Measurements from ENCODE around the gene SPOCK1.

Gene SPOCK1

DNA sequence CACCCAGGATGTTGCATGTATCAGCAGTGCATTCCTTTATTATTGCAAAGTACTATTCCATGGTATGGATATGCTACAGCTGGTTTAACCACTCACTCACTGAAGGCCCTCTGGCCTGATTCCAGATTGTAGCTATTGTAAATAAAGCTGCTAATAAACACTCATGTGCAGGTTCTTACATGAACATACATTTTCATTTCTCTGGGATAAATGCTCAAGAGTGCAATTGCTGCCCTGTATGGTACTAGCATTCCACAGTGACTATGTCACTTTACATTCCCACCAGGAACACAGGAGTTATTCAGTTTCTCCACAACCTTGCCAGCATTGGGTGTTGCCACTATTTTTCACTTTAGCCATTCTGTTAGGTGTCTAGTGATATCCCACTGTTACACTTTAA is 267.6 kb downstream of the SPOCK1 start:
- no peak overlapping the region for H3K4me3 ChIP-seq (ENCODE audit: control insufficient read depth, low read depth, low read length)
- DNase-seq (ENCODE audit: low read depth): peak; percentile 27
- TF ChIP-seq, protein P1, sequence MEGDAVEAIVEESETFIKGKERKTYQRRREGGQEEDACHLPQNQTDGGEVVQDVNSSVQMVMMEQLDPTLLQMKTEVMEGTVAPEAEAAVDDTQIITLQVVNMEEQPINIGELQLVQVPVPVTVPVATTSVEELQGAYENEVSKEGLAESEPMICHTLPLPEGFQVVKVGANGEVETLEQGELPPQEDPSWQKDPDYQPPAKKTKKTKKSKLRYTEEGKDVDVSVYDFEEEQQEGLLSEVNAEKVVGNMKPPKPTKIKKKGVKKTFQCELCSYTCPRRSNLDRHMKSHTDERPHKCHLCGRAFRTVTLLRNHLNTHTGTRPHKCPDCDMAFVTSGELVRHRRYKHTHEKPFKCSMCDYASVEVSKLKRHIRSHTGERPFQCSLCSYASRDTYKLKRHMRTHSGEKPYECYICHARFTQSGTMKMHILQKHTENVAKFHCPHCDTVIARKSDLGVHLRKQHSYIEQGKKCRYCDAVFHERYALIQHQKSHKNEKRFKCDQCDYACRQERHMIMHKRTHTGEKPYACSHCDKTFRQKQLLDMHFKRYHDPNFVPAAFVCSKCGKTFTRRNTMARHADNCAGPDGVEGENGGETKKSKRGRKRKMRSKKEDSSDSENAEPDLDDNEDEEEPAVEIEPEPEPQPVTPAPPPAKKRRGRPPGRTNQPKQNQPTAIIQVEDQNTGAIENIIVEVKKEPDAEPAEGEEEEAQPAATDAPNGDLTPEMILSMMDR (conservative IDR thresholded peaks at IDR 0.05; ENCODE audit: control insufficient read depth, insufficient read depth, low read depth, low read length): no peak

DNA sequence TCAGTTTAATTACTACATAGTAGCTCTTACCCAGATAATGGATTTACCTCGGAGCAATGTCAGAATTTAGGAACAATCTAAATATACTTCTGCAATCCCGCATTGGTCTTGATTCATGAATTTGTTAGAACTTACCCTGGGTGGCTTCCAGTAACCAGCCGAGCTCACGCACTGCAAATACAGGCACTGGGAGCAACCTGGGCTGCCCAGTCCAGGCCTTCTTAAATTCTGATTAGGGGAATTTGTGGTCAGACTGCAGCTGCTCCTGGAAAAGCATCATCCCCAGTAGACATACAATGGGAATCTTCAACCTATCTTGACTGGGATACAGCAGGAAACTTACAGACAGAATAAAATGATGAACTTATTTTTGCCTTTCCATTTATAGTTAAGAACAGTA is 270.3 kb downstream of the SPOCK1 start:
- TF ChIP-seq, protein P1 (conservative IDR thresholded peaks at IDR 0.05; ENCODE audit: control insufficient read depth, insufficient read depth, low read depth, low read length): no peak
- no peak for DNase-seq (ENCODE audit: low read depth)
- no peak overlapping the region for H3K4me3 ChIP-seq (ENCODE audit: control insufficient read depth, low read depth, low read length)

DNA sequence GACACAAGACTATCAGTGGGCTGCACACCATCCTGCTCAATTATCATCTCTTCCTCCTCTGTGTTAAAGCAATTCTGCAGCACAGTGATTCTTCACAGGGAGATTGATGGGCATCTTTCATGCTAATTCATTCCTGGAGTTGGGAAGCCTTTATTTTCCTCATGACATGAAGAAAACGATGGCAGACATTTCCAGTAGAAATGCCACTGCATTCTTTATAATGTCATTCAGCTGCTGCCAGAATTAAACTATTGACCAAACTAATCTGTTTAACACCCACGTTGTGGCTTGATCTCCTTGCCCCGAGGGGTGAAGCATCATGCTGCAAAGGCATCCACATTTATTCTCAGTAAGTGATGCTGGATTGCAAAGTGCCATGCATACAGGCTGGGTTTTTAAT is 273.0 kb downstream of the SPOCK1 start:
- TF ChIP-seq, protein P1 (conservative IDR thresholded peaks at IDR 0.05; ENCODE audit: control insufficient read depth, insufficient read depth, low read depth, low read length): no peak
- no peak overlapping the region for H3K4me3 ChIP-seq (ENCODE audit: control insufficient read depth, low read depth, low read length)
- DNase-seq (ENCODE audit: low read depth): no peak

DNA sequence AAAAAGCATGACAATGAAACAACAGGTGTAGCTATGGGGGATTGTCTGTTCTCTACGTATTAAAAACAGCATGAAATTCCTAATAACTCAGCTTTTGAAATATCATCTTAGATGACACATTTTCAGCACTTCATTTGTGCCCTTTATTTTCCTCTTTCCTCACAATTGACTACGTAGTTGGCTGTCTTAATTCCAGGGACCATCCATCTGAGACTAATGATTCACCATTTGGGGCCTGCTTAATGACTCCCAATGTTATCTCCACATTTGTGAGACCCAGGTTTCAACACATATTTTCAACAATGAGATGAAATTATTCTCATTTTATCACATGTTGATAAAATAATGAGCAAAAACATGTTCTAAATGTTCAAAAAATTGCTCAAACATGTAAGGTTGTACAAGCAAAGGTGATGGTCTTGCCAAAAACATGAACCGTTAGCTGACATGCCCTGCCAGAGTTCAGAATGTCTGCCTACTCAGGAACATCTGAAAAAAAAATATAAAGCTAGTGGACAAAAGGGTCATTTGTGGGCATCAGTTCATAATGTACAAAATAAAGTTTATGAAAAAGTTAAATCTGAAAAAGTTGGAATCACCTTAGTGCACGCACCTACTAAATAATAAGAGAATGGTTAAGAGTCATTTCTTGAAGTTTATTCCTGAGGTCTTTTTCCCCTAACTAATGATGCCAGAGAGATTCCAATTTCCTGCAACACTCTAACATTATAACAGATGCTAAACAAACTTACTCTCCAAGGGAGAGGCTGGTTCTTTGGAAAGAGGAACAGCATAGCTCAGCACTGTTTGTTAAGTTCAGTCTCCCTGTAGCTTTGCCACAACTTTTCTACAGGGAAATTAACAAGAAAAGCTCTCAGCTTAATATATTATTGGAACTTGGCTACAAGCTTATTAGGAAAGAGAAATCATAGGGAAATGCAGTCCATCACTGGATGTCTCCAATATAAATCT is 275.5 kb downstream of the SPOCK1 start:
- TF ChIP-seq, protein P1 (conservative IDR thresholded peaks at IDR 0.05; ENCODE audit: control insufficient read depth, insufficient read depth, low read depth, low read length): no peak
- no peak for DNase-seq (ENCODE audit: low read depth)
- H3K4me3 ChIP-seq (ENCODE audit: control insufficient read depth, low read depth, low read length): no peak overlapping the region

DNA sequence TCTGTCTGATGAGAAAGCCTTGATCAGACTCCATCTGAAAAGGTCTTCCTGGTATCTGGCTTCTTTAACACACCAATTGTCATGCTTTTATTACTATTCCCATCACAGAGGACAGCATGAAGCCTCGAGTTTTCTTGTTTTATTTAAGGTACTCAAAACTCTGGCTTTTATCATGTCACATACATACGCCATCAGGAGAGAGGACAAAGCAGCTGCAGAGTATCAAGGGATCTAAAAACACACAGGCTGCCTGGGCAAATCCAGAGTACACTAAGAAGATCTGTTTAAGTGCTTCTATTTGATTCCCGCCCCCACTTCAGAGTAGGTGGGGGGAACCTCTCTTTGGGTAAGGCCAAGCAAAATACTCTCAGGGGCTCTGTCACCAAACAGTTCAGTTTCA is 277.2 kb downstream of the SPOCK1 start:
- TF ChIP-seq, protein P1 (conservative IDR thresholded peaks at IDR 0.05; ENCODE audit: control insufficient read depth, insufficient read depth, low read depth, low read length): no peak
- no peak overlapping the region for H3K4me3 ChIP-seq (ENCODE audit: control insufficient read depth, low read depth, low read length)
- no peak for DNase-seq (ENCODE audit: low read depth)

DNA sequence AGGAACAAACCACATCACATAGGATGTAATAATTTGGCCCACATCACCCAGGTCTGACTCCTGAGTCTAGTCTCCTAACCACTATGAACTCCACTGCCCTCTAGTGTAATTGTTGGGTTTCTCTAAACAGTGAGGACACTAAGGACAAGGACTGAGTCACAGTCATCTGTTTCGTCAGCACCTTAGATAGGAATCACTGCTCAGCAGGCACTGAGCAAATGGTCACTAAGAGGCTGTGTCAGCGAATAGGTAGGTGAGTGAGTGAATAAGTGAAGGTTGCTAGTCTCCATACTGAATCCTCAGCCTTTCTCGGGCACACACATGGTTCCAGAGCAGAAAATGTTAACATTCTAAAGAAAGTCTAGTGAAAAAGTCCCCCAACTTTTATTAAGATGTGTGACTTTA is 278.6 kb downstream of the SPOCK1 start:
- TF ChIP-seq, protein P1 (conservative IDR thresholded peaks at IDR 0.05; ENCODE audit: control insufficient read depth, insufficient read depth, low read depth, low read length): peak; percentile 72
- DNase-seq (ENCODE audit: low read depth): peak; percentile 93

More for the DNA sequence above, 278.6 kb downstream of the SPOCK1 start:
- H3K4me3 ChIP-seq (ENCODE audit: control insufficient read depth, low read depth, low read length): no peak overlapping the region

Measured in fibroblast of mammary gland (primary cell).